HUES48 (cell line): Measurements from ENCODE around the gene MYH7B.

Source experiments
- H3K27ac ChIP-seq: one replicate; pipeline ENCODE4 v1.7.0; 2013; ENCODE audit warnings: low read depth, low read length, inconsistent platforms
- H3K27me3 ChIP-seq: 2 replicates; pipeline ENCODE4 v1.6.1; 2013; ENCODE audit warnings: mild to moderate bottlenecking, low read length; ENCODE audit not compliant: control insufficient read depth, insufficient read depth
- H3K36me3 ChIP-seq: 2 replicates; pipeline ENCODE4 v1.6.1; 2013; ENCODE audit warnings: low read length; ENCODE audit not compliant: control insufficient read depth, insufficient read depth
- H3K4me1 ChIP-seq: 2 replicates; pipeline ENCODE4 v1.6.1; 2013; ENCODE audit warnings: mild to moderate bottlenecking, low read length; ENCODE audit not compliant: control insufficient read depth, insufficient read depth
- H3K4me3 ChIP-seq: 2 replicates; pipeline ENCODE4 v1.5.1; 2013; ENCODE audit warnings: mild to moderate bottlenecking, low read depth, low read length
- H3K9ac ChIP-seq: 2 replicates; pipeline ENCODE4 v1.6.1; 2013; ENCODE audit warnings: mild to moderate bottlenecking, low read depth, low read length, moderate library complexity
- H3K9me3 ChIP-seq: 2 replicates; pipeline ENCODE4 v1.6.1; 2013; ENCODE audit warnings: low read length; ENCODE audit not compliant: control insufficient read depth, insufficient read depth

The MYH7B gene

GRCh38 chr20:34986311-34987287 is 30.9 kb downstream of the MYH7B start:
- Histone ChIP-seq H3K4me1 (peaks cover 24% of the 10 kb centered on the region), H3K36me3 (no peaks in the 10 kb centered on the region), H3K27me3 (peaks cover 13% of the 10 kb centered on the region; the same call in 1 of the 2 replicates), H3K9me3 (no peaks in the 10 kb centered on the region), H3K9ac (no peak overlapping the region), H3K4me3 (no peak overlapping the region), H3K27ac (no peak overlapping the region)

GRCh38 chr20:34987288-34988190 is 31.9 kb downstream of the MYH7B start:
- Histone ChIP-seq H3K27ac (no peak overlapping the region), H3K27me3 (peaks cover 9% of the 10 kb centered on the region; the same call in 1 of the 2 replicates), H3K4me3 (no peak overlapping the region), H3K36me3 (no peaks in the 10 kb centered on the region), H3K9me3 (no peaks in the 10 kb centered on the region), H3K9ac (no peak overlapping the region), H3K4me1 (peaks cover 23% of the 10 kb centered on the region)

GRCh38 chr20:34988191-34988540 is 32.5 kb downstream of the MYH7B start:
- Histone ChIP-seq H3K4me3 (no peak overlapping the region), H3K27ac (no peak overlapping the region), H3K4me1 (peaks cover 18% of the 10 kb centered on the region), H3K9me3 (no peaks in the 10 kb centered on the region), H3K9ac (no peak overlapping the region), H3K27me3 (peaks cover 4% of the 10 kb centered on the region; the same call in 1 of the 2 replicates), H3K36me3 (0 out of 2 replicates have a peak, but pooled peaks cover under 1% of the 10 kb centered on the region)

- Histone ChIP-seq H3K36me3 (peaks cover 4% of the 10 kb centered on the region; the same call in 1 of the 2 replicates), H3K27ac (no peak overlapping the region), H3K9me3 (no peaks in the 10 kb centered on the region), H3K4me1 (peaks cover 11% of the 10 kb centered on the region; the same call in 1 of the 2 replicates), H3K9ac (no peak overlapping the region), H3K4me3 (no peak overlapping the region), H3K27me3 (peaks cover 4% of the 10 kb centered on the region; the same call in 1 of the 2 replicates)
Observed at GRCh38 chr20:34989118-34989517, 33.5 kb downstream of the MYH7B start.

GRCh38 chr20:34989670-34990069 is 34.0 kb downstream of the MYH7B start:
- Histone ChIP-seq H3K36me3 (peaks cover 4% of the 10 kb centered on the region; the same call in 1 of the 2 replicates), H3K27me3 (peaks cover 4% of the 10 kb centered on the region; the same call in 1 of the 2 replicates), H3K27ac (no peak overlapping the region), H3K4me1 (peaks cover 10% of the 10 kb centered on the region; the same call in 1 of the 2 replicates), H3K9ac (no peak overlapping the region), H3K4me3 (no peak overlapping the region), H3K9me3 (no peaks in the 10 kb centered on the region)

- Histone ChIP-seq H3K4me1 (peaks cover 4% of the 10 kb centered on the region; the same call in 1 of the 2 replicates), H3K36me3 (peaks cover 8% of the 10 kb centered on the region; the same call in 1 of the 2 replicates), H3K9ac (no peak overlapping the region), H3K9me3 (no peaks in the 10 kb centered on the region), H3K27me3 (peaks cover 4% of the 10 kb centered on the region; the same call in 1 of the 2 replicates), H3K27ac (no peak overlapping the region), H3K4me3 (no peak overlapping the region)
Observed at GRCh38 chr20:34990231-34990630, 34.6 kb downstream of the MYH7B start.

- no peak overlapping the region for H3K9ac ChIP-seq
Observed at GRCh38 chr20:34990661-34991214, 35.1 kb downstream of the MYH7B start.

GRCh38 chr20:34992751-34993417 is 37.2 kb downstream of the MYH7B start:
- H3K9ac ChIP-seq, result no peak overlapping the region
- H3K36me3 ChIP-seq, result peaks cover 18% of the 10 kb centered on the region
- no peaks in the 10 kb centered on the region for H3K4me1 ChIP-seq
- H3K27ac ChIP-seq, result no peak overlapping the region
- H3K9me3 ChIP-seq, result no peaks in the 10 kb centered on the region
- H3K4me3 ChIP-seq, result no peak overlapping the region
- no peaks in the 10 kb centered on the region for H3K27me3 ChIP-seq

More at GRCh38 chr20:34990661-34991214, 35.1 kb downstream of the MYH7B start:
- Histone ChIP-seq H3K4me3 (no peak overlapping the region), H3K27ac (no peak overlapping the region), H3K27me3 (peaks cover under 1% of the 10 kb centered on the region; the same call in 1 of the 2 replicates), H3K4me1 (no peaks in the 10 kb centered on the region), H3K36me3 (peaks cover 11% of the 10 kb centered on the region), H3K9me3 (no peaks in the 10 kb centered on the region)

- H3K27ac ChIP-seq, result no peak overlapping the region
- H3K4me1 ChIP-seq, result no peaks in the 10 kb centered on the region
- H3K27me3 ChIP-seq, result no peaks in the 10 kb centered on the region
- H3K9me3 ChIP-seq, result no peaks in the 10 kb centered on the region
- no peak overlapping the region for H3K9ac ChIP-seq
- no peak overlapping the region for H3K4me3 ChIP-seq
- peaks cover 24% of the 10 kb centered on the region for H3K36me3 ChIP-seq
Observed at GRCh38 chr20:34993941-34994508, 38.4 kb downstream of the MYH7B start.
